GM19463 (cell line): ENCODE data around the gene CLDN4.
"Not testable (repeated sequence)": the region's sequence is repeated elsewhere in the genome, so short reads cannot be mapped to it uniquely, and the experiment has no call there.

Experiments
- ATAC-seq: cut with Tn5 transposase; IDR thresholded peaks from one replicate; pipeline ENCODE4 v1.9.1; 2021; ENCODE audit warnings: mild to moderate bottlenecking, moderate library complexity; ENCODE audit not compliant: unreplicated experiment

CLDN4 gene

GRCh38 chr7:73842067-73842976, 11.5 kb downstream of the CLDN4 start, which contains the start of gene METTL27:
Gene METTL27, minus strand, starts transcription at chr7:73842516. Its CDS starts 376 bp downstream, at chr7:73842140.
- peak; percentile 97 for ATAC-seq

- ATAC-seq = no peak
Measured at GRCh38 chr7:73844131-73844547, 13.3 kb downstream of the CLDN4 start.

- ATAC-seq = no peak
Measured at GRCh38 chr7:73844848-73845460, 14.2 kb downstream of the CLDN4 start.

GRCh38 chr7:73845701-73846195, 15.0 kb downstream of the CLDN4 start:
- not testable (repeated sequence) for ATAC-seq

GRCh38 chr7:73847941-73848723, 17.3 kb downstream of the CLDN4 start:
- ATAC-seq = no peak

GRCh38 chr7:73850781-73851207, 20.0 kb downstream of the CLDN4 start:
- no peak for ATAC-seq

GRCh38 chr7:73851410-73852338, 20.9 kb downstream of the CLDN4 start:
- ATAC-seq = peak; percentile 76

- ATAC-seq = no peak
Measured at GRCh38 chr7:73852500-73852899, 21.7 kb downstream of the CLDN4 start.

GRCh38 chr7:73856941-73857340, 26.1 kb downstream of the CLDN4 start:
- no peak for ATAC-seq

GRCh38 chr7:73858807-73859206, 28.0 kb downstream of the CLDN4 start:
- ATAC-seq = no peak

GRCh38 chr7:73860859-73861258, 30.1 kb downstream of the CLDN4 start, which contains the start of gene TMEM270:
Gene TMEM270, plus strand, starts transcription at chr7:73861159. Its CDS starts 36 bp downstream, at chr7:73861195.
- ATAC-seq = no peak

- no peak for ATAC-seq
Measured at GRCh38 chr7:73861305-73861704, 30.5 kb downstream of the CLDN4 start.

GRCh38 chr7:73864981-73865711, 34.4 kb downstream of the CLDN4 start:
- no peak for ATAC-seq

- no peak for ATAC-seq
Measured at GRCh38 chr7:73865738-73866445, 35.1 kb downstream of the CLDN4 start.

GRCh38 chr7:73866446-73866767, 35.6 kb downstream of the CLDN4 start:
- no peak for ATAC-seq

GRCh38 chr7:73869011-73869798, 38.4 kb downstream of the CLDN4 start:
- ATAC-seq = no peak

- no peak for ATAC-seq
Measured at GRCh38 chr7:73870041-73870492, 39.3 kb downstream of the CLDN4 start.
